Islet of Langerhans (tissue), 1 donor: ENCODE data around the gene COPRS.

Experiments used
- FAIRE-seq: peaks from one replicate; lab custom pipeline; 2011; peaks lifted over from hg19 to GRCh38; lab: Jason Lieb, UNC

The COPRS gene

GRCh38 chr17:31807846-31808245, 51.2 kb downstream of the COPRS start:
- no peak for FAIRE-seq

GRCh38 chr17:31806921-31807320, 52.1 kb downstream of the COPRS start:
- no peak for FAIRE-seq

GRCh38 chr17:31803494-31804213, 55.4 kb downstream of the COPRS start:
- FAIRE-seq: peak; percentile 45

- FAIRE-seq: no peak
These were observed 56.5 kb downstream of the COPRS start for GRCh38 chr17:31802502-31802901.
